IPS-NIHi11 (cell line): ENCODE data around the gene TCF21.
A peak's percentile ranks its signal among the peaks of the same experiment; 100 is the strongest.

Source experiments
- DNase-seq: peaks from one replicate; pipeline ENCODE4 v3.0.0; 2012; ENCODE audit warnings: mixed read lengths, low spot score

TCF21 gene

DNA sequence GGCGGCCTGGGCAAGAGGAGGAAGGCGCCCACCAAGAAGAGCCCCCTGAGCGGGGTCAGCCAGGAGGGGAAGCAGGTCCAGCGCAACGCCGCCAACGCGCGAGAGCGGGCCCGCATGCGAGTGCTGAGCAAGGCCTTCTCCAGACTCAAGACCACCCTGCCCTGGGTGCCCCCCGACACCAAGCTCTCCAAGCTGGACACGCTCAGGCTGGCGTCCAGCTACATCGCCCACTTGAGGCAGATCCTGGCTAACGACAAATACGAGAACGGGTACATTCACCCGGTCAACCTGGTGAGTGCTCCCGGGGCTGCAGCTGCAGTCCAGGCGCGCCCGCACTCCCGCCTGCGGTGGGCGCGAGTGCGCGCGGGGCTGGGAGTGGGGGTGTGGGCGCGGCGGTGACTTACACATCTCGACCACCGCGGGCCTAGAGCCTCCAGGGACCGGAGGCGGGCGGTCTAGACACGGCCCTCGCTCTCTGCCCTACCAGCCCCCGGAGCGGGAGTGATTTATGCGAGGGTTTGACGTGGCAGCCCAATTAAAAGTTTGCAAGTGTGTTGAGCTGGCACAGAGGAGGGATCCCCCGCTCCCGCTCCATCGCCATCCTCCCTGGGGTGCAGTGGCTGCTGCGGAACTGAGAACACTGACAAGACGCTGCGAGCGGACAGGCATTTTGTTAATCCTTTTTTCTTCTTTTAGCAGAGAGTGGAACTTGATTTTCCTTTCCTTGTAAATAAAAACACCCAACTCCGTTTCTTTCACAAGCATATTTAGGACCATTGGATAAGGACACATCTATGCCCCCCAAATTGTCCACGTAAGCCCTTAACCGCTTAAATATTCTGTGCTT, 867 bp downstream of the TCF21 start:
- peak; percentile 63 for DNase-seq

DNA sequence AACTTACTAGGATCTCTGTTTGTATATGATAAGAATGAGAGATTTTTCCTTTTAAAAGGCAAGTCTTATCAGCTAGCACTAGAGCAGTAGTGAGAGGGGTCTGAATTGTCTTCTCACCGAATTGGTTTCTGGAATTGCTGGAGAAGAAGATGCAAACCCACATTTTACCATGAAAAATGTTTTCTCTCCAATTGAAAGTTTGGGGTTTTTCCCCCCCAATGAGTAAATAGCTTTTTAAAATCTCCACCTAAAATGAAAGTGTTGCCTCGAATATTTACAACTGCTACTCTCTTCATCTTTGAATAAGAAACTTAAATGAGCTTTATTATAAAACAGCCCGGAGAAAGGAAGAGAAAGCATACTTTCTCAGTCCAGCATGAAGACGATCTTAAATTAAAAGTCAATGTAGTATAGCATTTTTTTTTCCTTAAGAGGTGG, 1.8 kb downstream of the TCF21 start:
- DNase-seq, result no peak

DNA sequence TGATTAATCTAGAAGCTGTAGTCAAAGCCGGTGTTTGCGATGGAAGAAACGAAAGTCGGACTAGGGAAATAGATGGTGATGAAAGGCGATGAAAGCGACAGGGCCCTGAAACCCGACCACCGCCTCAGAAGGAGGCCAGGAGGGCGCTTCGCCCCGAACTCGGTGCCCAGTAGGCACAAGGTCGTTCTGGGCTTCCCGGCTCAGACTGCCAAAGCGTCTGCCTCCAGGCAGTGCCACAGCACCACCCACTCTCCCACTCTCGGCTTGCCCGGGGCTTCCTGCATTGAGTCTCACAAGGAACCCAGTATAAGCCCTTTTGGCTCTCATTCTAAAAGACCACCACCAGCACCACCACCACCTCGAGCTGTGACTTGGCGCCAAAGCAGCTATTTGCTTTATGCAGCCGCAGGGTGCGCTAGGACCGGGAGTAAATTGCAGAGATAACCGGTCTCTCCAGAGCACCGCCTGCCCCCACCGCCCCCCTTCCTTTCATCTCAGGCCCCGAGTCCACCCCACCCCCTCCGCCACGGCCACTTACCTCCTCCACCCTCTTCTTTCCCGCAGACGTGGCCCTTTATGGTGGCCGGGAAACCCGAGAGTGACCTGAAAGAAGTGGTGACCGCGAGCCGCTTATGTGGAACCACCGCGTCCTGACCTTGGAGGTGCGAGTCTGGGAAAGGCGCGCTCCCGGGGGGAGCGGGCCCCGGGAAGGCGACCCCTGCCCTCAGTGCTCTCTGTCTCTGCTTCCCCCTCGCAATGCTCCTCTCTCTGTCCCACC, 2.4 kb downstream of the TCF21 start:
- DNase-seq, result peak; percentile 55

DNA sequence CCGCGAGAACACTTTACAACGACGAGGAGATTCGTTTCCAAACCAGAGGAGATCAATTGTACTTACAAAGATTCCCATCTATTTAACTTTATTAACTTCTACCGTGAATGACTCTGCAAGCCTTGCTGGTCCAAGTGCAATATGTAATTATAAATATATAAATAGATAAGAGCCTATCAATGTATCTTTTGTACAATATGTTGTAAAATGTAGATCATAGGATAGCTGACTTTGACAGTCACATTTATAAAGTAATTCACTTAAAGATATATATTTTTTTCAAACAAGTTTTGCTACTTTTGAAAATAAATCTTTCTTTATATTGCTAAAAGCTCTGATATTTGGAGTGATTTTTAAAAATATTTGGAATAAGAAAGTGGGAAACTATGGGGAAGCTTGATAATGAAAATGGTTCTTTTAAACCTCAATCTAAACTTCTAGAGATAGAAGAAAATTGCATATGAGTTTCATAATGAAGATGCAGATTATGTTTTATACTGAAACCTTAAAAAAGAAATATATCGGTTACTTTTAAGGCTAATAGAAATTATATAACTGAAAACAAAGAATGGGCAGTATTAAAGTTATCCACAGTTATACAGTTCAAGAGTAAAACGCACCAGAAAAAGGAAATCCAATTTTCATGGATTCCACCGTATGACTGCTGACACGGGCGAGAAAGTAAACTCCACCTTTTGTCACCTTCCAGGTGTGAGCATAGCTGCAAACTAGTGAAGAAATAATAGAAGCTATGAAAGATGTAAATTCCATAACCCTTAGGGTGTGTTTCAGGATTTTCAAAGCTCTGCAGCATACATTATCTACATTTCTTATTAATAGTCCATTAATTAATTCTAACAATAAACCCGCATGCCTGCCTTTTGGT, 3.3 kb downstream of the TCF21 start:
- no peak for DNase-seq

DNA sequence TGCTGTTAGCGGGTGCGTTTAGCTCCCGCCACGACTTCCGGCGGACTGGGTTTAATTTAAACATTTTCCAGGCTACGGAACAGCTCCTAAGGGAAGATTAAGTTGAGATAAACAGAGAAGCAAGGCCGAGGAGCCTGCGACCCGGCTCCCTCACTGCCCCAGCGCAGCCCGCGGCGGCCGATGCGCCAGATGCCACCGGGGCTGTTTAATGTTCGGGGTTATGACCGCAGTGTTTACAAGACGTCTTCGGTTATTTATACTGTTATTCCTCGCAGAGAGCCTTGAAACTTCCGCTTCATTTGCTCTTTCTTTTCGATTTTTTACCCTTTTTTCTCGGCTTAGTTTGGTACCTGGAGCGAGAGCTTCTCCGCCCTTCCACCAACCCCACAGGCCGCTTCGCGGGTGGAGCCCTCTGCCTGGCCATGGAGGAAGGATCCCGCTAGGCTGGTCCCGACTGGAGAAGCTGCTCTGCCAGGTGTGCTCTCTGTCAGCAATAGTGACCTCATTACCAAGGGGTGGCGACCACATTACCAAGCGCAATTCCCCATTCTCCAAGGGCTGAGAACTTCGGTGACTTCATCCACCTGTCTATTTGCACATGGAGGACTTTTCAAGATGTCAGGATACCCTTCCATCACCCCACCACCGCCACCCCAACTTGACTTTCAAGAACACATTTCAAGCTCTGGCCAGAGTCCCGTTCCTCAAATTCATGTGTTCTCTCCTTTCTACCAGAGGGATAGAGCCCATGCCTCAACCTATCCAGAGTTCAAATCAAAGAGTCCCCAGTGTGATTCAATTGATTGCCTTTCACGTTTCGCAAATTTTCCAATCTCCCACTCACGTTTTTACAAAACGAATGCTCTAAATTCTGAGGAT, 4.1 kb downstream of the TCF21 start:
- DNase-seq, result peak; percentile 43

DNA sequence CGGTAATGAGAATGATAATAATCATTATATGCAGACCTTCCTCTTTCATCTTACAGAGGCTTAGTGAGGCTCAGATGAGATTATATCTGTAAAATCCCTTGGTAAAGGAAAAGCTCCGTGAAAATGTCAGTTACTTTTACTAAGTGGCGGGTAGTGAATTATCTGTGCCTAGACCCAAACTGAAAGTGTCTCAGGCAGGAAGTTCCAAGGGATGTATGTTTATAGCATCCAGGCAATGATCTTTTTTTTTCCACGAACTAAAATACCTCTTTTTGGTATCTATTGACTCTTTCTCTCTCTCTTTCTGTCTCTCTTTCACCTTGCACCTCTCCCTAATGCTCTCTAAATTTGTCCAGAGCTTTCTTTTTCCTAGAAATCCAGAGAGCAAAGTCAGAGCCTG, 5.0 kb downstream of the TCF21 start:
- DNase-seq, result no peak

DNA sequence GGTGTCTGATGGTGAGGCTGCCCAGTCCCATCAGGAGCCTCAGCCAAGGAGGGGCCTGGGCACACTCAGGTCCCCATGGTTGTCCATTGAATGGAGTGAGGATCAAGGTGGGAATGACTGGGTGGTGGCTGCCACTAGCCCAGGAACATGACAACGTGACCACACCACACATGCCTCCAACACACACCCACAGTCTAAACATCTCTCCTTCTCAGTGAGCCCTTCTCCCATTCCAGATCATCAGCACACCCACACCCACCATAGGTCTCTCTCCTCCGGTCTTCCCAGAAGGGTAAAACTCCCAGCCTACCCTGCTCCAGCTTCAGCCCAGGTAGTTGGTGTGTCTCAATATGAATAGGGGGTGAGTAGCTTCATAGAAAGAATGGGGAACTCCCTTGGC, 5.5 kb downstream of the TCF21 start:
- DNase-seq, result no peak

DNA sequence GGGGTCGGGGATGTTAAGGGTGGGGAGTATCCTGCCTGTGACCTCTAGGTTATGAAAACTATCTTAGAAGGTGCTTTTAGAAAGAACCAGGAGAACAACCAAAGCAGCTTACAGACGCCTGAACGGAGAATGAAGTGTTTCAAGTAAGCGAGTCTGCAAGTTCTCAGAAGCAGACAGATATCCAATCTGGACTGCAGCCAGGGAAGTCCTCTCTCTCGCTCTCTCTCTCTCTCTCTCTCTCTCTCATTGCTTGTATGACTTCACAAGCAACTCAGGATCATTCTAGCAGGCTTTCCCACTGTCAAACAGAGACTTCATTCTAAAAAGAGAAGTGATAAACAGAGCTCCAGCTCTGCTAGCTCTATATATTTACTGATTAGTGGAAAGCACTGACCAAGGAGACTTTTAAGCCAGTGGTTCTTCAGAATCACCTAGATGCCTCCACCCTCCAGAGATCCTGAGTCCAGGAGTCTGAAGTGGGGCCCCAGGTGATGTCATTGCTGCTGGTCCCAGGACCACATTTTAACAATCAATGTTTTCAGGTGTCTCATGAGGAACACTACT, 6.0 kb downstream of the TCF21 start:
- DNase-seq, result no peak

DNA sequence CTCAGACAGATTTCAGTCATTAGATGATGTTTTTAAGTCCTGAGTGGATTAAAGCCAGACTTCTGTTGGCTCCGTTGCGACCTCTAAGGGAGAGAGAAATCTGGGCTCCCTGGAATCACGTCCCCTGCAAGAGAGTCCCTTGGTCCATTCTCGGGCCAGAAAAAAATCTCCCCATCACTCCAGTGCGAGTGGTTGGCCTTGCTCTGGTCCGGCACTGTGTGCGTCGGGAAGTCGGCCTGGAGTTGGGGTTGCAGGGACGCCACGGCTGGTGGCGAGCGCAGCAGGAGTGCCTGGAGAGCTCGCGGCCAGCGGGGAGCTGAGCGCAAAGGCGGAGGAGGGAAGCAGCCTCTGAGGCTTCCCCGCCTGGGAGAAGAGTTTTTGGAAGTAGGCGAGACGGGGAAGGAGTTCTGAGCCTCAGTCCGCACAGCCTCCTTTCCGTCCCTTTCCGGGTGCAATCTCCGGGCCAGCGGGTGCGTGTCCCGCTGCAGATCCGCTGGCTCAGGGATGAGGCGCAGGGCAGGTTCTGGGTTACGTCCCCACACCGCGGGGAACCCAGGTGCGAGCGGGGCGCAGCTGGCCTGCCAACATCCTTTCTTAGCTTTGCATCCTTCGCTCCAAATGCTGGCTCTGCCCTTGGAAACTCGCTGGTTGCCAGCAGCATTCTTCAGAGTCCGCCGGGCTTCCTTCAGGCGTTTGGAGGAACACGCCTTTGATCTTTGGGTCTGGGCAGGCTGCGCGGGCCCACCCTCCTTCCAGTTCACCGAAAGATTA, 6.8 kb downstream of the TCF21 start:
- peak; percentile 18 for DNase-seq

DNA sequence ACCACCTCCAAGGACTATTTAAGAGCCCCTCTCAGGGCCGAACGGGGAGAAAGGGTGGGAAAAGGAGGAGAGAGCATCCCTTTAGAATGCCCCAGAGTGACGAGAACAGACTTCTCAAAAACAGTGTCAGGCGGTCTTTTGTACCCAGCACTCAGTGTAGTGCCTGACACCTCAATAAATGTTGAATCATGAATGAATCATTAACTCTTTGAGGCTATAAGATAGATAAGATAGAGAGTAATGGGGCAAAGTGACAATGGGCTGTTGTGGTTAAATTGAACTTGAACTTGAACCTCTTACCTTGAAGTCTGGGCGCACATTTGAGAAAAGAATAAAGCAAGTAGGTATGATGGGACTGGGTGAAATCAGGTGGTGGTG, 7.4 kb downstream of the TCF21 start:
- DNase-seq, result no peak

DNA sequence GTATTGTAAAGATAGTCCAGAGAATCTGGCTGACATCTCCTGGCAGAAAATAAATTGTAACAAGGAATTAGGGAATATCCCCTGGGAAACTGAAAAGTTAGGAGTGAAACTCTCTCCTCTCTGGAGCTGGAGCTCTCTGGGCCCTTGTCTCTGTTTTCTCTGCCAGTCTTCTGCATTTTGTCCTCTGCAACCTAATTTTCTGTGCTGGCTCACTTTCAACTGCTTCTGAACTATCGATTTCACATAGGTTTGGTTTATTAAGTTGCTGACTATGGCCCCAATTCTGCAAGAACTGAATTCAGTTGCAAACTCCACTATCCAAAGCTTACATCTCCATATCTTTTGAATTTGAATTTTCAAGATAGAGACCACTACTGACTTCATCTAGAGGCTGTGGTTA, 9.3 kb downstream of the TCF21 start:
- no peak for DNase-seq

DNA sequence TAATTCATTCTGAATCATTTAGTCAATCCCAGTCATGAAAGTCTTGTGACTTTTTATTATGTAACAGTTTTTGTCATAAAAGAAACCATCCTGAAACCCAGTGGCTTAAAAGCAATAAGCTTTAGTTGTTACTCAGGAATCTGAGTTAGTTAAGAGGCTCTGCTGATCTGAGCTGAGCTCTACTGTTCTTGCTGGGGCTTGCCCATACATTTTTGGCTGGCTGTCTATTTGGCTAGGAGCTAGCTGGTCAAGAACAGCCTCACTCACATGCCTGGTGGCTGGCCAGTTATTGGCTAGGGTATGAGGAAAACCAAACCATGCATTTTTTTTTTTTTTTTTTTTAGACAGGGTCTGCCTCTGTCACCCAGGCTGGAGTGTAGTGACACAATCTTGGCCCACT, 10.6 kb downstream of the TCF21 start:
- DNase-seq, result no peak

DNA sequence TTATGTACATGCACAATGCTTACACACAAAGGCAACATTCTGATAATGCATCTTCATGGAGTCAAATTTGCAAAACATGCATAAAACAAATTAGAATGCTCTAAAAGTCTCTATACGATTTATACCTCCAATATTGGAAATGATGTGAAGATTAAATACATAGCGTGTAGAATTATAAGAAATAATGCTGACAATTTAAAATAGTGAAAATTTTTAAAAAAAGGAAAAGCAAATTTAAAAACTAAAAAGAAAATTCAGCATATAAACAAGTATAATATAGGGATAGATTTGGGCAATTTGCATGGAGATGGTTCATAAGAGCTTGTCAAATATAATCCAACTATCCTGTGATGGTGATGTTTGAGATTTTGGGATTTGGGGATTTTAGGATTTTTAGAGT, 14.9 kb downstream of the TCF21 start:
- no peak for DNase-seq

DNA sequence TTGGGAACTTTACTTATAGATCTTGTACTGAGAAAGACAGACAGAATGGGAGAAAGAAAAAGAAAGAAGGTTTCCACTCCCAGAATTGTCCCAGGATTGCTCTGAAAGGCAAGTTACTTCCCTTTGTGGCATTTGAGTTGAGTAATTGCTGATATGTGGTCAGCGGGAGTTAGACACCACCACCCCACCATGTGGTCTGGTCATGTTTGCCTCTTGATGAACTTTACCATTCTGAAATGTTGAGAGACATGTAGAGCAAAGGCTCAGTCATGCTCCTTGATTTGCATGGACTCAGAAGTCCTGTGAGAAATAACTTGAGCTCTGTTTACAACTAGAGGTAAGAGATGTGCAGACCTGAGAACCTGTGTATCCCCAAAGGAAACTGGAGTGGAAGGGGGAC, 17.1 kb downstream of the TCF21 start:
- DNase-seq, result no peak

DNA sequence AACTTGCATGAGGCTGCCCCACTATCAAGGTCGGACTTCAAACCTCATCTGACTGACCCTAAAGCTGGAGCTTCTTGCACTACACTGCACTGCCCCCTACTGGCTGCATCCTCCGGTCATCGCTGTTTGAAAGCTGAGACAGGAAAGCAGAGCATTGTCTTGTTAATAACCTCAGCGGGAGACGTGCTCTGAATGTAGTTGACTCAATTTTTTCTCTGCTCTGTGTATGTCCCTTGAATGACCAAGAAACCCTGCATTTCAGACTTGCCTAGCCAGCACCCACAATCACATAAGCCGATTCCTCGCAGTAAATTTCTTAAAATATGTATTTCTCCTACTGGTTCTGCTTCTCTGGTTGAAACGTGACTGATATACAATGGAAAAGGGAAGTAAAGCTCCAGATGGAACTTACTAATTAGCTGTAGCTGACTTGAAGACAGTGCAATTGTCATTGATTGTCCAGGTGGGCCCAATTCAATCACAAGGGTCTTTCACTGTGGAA, 27.8 kb downstream of the TCF21 start:
- DNase-seq, result peak; percentile 79

DNA sequence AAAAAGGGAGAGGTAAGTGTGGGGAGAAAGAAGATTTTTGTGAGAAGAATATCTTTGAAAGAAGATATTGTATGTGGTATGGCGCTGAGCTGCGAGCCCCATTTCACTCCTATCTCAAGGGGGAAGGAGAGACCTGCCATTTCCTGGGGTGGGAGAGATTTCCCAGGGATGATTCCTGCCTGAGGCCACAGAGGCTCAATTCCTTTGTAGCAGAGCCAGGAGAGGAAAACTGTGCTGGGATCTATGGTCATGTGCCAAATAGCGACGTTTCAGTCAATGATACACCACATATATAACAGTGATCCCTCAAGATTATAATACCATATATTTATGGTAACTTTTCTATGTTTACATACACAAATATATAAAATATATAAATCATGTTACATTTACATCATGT, 28.9 kb downstream of the TCF21 start:
- DNase-seq, result no peak

DNA sequence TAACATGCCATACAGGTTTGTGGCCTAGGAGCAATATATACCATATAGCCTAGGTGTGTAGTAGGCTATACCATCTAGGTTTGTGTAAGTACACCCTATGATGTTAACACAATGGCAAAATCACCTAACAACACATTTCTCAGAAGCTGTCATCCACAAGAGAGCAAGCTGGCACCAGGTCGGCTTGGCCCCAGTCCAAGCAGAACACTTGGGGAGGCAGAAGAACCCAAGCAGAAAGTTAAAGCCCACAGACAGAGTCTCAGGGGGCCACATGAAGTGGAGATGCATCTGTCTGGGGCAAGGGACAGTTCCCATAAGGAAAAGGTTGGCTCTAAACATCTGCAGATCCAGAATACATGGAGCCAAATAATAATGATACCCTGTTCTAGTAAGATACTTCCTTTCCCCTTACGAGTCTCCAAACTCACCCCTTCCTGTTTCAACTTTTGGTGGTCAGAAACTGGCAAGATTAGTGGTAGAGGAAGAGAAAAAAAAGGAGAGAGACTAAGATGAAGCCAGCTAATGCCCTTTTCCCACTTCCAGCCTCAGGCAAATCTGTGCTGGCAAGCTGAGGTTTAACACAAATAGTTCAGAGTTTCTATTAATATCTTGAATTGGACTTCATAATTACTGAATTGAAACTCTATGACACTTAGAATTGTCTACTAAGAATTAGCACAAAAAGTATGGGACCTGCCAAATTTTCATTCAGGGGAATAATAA, 29.5 kb downstream of the TCF21 start:
- no peak for DNase-seq

DNA sequence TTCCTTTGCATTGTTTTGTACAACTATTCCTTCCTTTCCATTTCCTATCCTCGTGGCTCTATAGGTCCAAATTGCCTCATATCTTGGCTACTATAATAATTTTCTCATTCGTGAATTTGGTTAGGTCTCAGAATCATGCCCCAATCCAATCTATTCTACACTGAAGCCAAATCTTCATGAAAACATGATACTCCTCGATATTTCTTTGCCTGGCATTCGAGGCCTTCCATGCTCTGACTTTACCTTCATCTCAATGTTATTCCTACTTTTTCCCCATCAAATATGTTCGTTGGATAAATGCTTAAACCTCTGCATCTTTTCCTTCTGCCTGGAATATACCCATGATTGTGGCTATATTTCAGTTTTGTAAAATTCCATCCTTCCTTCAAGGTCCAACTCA, 30.4 kb downstream of the TCF21 start:
- no peak for DNase-seq

DNA sequence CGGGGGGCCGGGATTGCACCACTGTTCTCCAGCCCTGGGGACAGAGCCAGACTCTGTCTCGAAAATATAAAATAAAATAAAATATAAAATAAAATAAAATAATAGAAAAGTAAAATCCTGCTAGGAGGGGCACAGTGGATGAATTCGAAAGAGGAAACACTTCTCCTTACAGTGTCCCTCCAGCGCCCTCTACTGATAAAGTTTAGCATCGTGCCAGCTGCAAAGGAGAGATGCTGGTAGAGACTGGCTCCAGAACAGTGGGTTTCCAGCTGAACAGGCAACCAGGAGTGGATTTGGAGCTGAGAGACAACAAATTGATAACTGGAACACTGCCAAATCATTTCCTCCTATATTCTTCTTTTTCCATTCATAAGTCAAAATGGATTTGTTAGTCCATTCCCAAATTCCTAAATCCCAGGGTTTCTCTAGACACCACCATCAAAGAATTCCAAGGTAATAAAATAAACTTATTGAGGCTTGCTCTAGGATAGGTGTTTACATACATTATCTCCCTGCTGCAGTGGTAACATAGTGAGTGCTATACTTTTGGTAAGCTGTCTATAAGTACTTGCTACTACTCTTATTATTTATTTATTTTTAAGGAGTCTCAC, 32.4 kb downstream of the TCF21 start:
- DNase-seq, result peak; percentile 74
